HG02623 (cell line): ENCODE measurements around the gene MTRF1.

Source experiments
- ATAC-seq: cut with Tn5 transposase; IDR thresholded peaks from one replicate; pipeline ENCODE4 v1.9.1; 2021; ENCODE audit warnings: moderate library complexity; ENCODE audit not compliant: unreplicated experiment

The MTRF1 gene

DNA sequence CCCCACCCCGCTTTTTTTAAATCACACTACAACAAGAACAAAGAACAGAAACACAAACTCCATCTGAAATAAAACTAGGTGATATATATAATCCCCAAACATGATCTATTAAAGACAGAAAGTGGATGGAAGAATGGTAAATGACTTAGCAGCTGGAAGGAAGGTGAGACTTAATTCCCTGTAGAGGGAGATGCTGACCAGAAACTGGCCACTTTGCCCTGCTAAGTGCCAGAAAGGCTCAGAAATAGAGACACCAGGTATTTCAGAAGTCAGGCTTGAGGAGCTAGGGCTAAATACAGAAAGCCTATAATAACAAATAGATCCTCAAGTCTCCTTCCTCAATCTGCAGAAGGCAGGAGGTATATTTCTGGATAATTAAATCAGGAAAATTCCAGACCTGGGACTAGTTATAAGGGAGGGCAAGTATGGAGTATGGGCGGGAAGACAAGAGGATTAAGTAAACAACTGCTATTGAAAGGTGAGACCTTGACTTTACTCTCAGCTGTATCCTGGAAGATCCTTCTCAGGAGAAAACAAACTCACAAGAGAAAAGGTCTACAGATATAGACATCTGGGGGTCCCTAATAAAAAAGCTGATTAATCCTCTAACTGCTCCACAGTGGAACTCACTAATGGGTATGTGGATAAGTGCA lies 32.2 kb downstream of the MTRF1 start:
- no peak for ATAC-seq

DNA sequence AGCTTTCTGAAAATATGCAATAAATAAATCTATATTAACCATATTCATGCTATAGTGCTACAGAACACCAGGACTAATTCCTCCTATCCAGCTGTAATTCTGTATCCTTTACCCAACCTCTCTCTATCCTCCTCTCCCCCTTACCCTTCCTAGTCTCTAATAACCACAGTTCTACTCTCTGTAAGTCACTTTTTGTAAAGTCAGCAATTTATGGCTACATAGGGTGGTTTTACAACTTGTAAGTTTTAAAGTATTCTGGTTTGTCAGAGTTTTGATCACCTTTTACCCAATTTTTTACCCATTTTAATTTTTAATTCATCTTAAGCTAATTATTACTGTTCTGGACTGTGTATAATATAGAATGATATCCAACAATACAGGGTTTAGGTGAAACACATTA lies 34.0 kb downstream of the MTRF1 start:
- no peak for ATAC-seq

DNA sequence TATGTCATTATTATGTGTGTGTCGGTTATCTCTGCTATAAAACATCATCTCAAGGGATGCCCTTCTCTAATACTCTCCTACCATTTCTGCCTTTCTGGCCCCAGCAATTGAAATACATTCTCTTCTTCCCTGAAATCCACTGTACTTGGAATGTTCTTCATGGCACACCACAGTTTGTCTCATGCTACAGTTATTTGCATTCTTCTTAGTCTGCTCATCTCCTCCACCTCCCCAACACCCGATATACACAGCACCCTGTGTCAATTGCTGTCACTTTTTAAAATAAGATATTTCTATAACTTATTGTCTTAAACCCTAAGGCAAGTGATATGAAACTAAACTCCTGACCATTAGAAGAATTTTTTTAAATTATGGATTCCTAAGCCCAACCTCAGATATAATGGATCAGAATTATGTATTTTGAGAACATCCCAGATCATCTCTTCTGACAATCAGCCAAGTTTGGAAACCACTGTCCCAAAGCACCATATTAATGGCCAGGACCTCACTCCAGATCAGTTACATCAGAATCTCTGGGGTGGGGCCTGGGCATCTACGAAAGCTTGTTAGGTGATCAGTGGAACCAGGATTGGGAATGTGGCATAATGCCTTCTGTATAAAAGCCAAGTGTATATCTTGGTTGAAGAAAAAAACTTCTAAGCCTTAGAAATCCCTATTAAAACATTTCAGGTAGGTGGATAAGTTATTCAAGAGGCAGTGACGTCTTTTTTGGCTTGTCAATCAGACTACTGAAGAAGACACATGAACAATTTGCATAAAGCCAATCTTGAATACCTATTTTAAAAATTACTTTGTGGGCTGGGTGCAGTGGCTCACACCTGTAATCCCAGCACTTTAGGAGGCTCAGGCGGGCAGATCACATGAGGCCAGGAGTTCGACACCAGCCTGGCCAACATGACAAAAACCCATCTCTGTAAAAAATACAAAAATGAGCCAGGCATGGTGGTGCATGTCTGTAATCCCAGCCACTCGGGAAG lies 39.0 kb downstream of the MTRF1 start:
- ATAC-seq: no peak

DNA sequence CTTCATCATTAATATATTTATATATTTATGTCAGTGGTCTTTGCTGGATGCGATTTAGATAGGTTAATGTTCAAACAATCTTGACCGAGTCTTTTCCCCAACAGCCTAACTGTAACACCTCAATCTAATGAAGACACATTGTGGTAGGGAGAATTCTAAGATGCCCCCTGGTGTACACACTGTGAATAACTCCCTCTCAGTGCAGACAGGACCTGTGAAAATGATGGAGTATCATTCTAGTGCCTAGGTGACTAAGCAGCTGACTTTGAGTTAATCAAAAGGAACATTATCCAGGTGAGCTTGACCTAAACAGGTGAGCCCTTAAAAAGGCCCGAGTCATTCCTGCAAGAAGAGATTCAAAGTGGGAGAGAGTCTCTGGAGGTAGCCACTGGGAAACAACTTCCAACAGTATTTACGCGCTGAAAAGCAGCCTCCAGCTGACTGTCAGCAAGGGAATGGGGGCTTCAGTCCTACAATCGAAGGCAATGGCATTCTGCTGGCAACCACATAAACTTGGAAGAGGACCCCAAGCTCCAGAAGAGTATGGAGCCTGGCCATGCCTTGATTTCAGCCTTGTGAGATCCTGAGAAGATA lies 41.0 kb downstream of the MTRF1 start:
- ATAC-seq: no peak

DNA sequence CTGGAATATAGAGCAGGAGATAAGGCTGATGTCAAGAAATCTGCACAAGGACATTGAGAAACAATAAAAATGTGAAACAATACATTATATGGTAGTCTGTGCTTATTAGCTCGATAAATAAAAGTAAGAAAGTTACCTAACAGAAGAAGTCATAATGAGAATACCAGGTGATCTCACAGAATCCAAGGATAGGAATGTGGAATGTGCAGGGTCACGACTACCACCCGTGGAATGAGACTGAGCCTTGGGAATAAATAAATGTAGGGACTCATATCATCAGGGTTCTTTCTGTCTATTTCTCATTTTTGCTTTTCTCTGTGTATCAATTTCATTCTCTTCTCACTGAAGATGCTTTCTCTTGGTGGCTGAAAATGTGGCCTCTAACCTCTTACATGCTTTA lies 43.0 kb downstream of the MTRF1 start:
- no peak for ATAC-seq

DNA sequence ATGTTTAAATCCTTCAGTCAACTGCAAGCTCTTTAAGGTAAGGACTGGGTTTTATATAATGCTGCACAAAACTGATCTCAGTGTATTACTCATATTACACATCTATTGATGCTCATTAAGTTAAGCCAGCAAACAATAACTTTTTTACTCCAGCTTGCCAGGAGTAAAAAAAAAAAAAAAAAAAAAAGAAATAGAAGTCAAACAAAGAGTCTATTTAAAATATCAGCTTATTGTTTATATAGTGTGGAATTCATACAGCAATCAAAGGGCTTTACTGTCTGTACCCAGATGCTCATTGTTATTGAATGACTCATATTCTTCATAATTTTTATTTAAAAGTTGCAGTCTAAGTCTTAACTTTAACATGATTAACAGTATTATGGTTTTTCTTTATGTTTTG lies 47.2 kb downstream of the MTRF1 start:
- ATAC-seq: no peak

DNA sequence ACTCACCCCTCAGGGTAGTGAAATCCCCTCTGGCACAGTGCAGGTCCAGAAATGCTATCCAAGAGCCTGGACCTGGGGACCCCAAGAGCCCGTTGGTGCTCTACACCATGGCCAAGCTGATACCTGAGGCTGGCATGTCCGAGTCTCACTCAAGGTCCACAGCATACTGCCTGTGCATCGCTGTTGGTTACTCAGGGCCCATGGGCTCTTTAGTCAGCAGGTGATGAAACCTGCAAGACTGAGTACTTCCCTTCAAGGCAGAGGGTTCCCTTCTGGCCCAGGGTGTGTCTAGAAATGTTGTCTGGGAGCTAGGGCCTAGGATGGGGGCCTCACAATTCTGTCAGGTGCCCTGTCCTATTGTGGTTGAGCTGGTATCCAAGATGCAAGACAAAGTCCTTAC lies 49.5 kb downstream of the MTRF1 start:
- ATAC-seq: no peak

DNA sequence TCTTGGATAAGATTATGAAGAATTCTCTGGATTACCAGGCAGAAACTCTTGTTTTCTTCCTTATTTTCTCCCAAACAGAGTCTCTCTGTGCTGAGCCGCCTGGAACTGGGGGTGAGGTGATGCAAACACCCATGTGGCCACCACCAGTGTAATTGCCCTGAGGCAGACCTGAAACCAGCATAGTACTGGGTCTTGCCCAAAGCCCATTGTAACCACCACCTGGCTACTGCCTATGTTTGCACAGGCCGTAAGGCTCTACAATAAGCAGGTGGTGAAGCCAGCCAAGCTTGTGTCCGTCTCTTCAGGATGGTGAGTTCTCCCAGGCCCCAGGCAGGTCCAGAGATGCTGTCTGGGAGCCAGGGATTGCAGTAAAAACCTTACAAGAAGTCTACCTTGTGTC lies 50.1 kb downstream of the MTRF1 start:
- no peak for ATAC-seq

DNA sequence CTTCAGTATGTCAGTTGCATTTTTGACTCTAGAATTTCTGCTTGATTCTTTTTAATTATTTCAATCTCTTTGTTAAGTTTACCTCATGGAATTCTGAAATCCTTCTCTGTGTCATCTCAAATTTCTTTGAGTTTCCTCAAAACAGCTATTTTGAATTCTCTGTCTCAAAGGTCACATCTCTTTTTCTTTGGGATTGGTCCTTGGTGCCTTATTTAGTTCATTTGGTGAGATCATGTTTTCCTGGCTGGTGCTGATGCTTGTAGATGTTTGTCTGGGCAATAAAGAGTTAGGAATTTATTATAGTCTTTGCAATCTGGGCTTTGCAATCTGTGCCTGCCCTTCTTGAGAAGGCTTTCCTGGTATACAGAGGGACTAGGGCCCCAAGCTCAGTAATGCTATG lies 50.5 kb downstream of the MTRF1 start:
- ATAC-seq: no peak

DNA sequence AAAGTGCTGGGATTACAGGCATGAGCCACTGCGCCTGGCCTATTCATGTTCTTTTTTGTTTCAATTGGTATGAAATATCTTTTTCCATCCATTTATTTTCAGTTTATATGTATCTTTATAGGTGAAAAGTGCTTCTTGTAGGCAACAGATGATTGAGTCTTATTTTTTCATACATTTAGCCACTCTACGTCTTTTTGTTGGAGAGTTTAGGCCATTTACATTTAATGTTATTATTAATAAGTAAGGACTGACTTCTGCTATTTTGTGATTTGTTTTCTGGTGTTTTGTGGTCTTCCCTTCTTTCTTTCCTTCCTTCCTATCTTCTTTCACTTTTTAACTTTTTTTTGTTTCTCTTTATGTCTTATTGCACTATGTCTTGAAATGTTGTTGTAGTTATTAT lies 52.3 kb downstream of the MTRF1 start:
- no peak for ATAC-seq

DNA sequence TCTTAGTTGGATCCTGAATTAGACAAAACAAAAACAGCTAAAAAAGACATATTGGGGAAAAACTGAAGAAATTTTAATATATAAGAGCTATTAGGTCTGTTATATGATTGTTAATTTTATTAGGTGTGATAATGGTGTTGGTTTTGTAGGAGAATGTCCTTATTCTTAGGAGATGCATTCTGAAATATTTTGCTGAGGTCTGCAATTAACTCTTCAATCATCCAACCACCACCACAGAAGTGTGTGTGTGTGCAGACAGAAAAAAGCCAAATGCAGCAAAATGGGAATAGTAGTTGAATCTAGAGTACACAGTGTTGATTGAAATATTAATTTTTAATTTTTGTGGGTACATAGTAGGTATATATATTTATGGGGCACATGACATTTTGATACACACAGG lies 56.9 kb downstream of the MTRF1 start:
- ATAC-seq: no peak

DNA sequence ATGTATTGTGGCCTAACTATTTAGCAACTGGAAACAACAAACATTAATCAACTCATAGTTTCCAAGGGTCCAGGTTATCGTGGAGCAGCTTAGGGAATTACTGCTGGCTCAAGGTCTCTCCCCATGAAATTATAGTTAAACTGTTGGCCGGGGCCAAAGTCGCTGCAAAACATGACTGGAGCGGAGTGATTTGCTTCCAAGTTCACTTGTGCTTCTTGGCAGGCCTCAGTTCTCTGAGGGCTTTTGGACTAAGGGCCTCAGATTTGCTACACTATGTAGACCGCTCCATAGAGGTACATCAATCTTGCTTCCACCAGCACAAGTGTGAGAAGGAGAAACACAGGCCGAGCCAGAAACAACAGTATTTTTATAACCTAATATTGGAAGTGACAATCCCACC lies 59.6 kb downstream of the MTRF1 start:
- no peak for ATAC-seq

DNA sequence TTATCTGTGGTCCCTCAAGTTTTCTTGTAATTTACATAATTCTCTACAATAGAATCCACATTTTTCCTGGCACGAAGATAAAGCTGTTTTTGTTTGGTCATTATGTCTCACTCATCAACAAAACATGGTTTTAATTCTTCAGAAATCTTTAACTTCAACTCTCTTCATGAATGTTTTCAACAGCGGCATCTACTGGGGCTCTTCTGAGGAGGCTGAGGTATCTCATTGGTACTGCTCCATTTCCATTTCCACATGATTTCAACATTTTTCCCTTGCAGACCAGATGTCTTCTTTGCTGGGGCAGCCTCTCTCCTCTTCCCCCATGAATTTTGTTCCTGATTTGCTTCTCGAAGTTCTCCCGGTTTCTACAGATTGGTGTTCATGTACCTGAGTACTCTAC lies 63.2 kb downstream of the MTRF1 start:
- no peak for ATAC-seq

DNA sequence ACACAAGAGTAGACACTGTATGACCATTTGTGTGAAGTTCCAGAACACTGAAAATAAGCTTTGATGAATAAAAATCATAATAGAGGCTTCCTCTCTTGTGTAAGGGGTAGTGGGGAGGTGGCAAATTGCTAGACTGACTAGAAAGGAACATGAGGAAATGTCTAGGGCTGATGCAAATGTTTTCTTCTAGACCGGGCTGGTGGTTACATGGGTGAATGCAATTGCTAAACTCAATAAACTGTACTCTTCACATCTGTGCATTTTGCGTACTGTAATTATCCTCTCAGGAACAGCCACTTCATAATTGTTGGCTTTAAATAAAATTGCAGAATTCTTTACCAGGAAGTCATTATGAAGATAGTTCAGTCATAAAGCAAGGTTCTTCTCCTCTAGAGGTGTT lies 63.9 kb downstream of the MTRF1 start:
- peak; percentile 81 for ATAC-seq

DNA sequence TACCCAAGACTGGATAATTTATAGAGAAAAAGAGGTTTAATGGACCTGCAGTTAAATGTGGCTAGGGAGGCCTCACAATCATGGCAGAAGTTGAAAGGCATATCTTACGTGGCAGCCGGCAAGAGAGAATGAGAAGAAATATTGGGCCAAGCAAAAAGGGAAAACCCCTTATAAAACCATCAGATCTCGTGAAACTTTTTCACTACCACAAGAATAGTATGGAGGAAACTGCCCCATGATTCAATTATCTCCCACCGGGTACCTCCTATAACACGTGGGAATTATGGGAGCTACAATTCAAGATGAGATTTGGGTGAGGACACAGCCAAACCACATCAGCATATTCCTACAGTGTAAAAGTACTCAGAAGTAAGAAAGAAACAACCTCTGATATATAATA lies 64.3 kb downstream of the MTRF1 start:
- peak; percentile 9 for ATAC-seq

DNA sequence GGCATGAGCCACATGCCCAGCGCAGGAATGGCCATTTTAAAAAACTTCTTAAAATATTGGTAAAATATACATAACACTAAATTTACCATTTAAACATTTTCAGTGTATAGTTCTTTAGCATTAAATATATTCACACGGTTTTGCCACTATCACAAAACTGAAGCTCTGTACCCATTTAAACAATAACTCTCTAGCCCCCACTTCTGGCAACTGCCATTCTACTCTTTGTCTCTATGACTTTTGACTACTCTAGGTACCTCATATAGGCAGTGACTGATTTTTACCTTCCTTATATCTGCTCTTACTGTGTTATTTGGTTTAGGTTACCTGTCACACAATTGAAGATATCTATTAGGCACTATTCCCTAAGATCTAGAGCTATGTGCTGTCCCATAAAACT lies 66.8 kb downstream of the MTRF1 start:
- no peak for ATAC-seq

DNA sequence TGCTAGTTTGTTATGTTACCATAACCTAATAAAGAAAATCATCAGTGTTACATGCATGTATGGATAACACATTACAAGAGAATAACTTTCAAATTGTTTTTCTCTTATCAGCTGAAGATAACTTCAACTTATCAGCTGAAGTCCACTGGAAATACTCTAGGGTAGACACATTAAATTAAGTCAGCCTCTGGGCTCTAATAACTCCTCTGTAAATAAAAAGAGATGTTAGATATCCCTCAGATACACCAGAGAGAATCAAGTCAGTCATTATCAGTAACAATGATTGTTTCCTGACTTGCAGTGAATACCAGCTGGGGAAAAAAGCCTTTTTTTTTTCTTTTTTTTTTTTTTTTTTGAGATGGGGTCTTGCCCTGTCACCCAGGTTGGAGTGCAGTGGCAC lies 67.4 kb downstream of the MTRF1 start:
- no peak for ATAC-seq

DNA sequence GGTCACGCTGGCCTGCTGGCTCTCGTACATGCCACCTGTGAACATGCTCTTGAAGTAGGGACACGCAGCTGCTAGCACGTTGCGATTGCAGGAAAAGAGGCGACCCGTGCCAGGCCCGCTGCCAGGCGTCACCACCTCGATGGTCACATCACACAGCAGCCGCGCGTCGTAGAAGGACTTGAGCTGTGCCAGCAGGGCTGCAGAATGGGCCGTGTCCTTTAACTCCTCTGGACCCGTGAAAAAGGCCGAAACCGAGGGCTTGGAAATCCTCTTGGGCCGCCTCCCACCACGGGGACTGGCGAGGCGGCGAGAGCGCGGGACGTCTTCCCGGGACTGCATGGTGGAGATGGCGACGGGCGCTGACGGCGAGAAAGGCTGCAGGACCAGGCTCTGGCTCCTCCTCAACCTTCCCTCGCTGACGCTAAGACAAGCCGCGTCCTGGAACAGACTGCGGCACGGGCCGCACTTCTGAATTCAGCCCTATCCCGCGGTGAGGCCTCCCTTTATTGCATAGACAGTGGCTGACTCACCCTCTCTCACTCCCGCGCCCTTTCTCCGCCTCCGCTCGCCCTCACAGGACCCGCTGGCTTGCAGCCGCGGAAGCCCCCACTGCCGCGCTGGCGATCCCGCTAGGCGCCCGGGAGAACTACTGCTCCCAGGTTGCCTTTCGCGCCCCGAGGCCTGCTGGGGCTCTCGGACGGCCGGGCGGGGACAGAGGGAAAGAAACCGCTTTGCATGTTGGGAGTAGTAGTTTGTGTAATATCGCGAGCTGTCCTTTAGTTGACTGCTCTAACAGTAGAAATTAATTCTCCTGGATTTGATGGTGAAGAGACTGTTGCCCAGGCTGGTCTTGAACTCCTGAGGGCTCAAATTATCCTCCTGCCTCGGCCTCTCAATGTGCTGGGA lies 69.2 kb downstream of the MTRF1 start, which contains the start of gene KBTBD7:
Gene KBTBD7 (minus strand): TSS at position 651 of the 906 bp plus-strand sequence. CDS start 312 bp downstream, at position 339.
- peak; percentile 97 for ATAC-seq

DNA sequence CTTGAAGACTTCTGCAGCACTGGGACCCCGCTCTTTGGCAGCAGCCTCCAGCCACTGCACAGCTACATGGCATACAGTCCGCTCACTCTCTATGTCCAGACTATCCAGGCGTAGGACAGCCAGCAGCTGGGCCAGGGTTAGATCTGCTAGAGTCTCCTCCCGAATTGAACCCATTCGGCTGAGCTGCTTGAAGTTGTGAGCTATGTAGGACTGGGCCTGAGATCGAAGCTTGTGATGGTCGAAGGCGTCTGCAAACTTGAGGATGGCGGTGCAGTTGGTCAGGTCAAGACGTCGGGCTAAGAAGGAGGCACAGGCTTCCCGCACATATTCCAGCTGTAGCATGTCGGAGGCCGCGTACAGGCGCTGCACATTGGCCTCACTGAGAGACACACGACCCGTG lies 69.9 kb downstream of the MTRF1 start:
- no peak for ATAC-seq

DNA sequence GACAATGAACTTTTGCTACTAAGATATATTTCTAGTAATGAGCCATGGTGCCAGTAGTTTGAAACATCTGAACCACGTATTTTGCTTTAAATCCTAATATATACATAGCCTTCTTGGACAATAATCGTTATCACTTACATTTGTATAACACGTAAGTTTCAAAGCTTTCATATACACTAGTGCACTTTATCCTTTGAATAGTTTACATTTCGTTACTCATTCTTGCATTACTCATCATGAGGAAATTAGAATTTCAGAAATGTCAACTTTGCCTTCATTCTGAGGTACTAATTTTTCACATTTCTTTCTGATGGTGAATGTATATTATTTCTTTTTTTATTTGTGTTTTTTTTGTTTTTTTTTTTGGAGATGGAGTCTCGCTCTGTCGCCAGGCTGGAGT lies 74.8 kb downstream of the MTRF1 start:
- ATAC-seq: no peak

DNA sequence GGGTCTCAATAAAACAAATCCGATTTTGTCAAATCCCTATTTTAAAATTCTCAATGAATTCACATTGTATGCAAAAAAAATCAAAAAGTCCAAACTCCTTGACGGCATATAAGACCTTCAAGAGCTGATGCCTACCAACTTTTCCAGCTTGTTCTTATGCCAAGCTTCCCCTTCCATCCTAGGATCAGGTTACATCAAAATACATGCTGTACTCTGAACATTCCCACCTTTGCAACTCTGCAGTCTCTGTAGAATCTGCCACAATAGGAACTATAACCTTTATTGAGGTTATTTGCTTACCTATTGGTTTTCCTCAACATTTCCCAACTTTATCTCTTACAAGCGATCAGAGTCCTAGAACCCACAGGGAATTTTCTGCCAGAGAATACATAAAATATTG lies 76.9 kb downstream of the MTRF1 start:
- no peak for ATAC-seq
